HT1080 (cell line): ENCODE results near the gene ABHD10. TPM values are rescaled to one million over a fixed set of nuclear protein-coding genes. Genes with fewer than 3 reads are reported as not detected.

Experiments used
- DNase-seq: peaks from one replicate; pipeline ENCODE4 v3.0.0-alpha.2; 2015; ENCODE audit warnings: low read depth
- polyA plus RNA-seq, 2 experiments: library from polyadenylated mRNA; depleted of rRNA; stranded (reverse); fragments of >200 nt; gene quantifications; 2 replicates each; pipeline ENCODE4 v1.2.3, GENCODE V29; 2015
- total RNA-seq: library from RNA; depleted of rRNA; stranded (reverse); fragments of >200 nt; shearing (Covaris generic); gene quantifications from 2 replicates; pipeline ENCODE4 v1.2.3, GENCODE V29; 2014; rRNA removed

Gene ABHD10
- 55.4 and 61.5 TPM in 2 replicates for total RNA-seq
- polyA plus RNA-seq (2015; cell fraction: cytosol; rRNA removed) = 45.3 and 50.5 TPM in 2 replicates
- polyA plus RNA-seq (2015; cell fraction: nucleus; rRNA removed) = 62.8 and 63.0 TPM in 2 replicates

DNA sequence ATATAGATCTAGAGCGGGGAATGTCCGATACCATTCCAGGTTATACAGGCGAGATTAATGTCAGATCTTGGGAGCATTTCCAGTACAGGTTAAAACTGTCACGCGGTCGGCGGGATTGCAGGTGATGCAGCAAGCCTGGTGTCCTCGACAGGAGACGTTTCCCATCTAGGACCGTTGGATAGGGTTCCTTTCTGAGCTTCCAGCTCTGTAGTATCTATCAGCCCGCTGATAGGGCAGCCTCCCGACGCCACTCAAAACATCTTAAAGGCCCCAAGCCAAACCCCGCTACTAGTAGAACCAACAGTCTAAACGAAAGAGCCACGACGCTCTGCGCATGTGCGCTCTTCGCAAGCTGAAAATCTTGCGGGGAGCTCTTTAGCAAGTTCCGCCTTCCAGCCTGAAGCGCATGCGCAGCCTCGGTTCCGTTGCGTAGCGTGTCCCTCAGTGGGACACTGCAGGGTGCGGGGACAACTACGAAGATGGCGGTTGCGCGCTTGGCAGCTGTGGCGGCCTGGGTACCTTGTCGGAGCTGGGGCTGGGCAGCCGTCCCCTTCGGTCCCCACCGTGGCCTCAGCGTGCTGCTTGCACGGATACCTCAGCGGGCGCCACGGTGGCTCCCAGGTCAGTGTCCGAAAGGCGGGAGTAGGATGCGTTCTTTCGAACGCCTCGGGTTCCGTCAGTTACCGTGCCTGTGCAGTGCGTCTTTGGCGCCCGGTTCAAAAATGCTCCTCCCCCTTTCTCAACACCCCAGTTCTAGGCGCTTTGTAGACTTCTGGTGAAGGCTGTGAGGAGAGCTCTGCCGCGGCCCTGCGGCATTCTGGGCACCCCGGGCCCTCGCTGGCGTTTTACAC, at the start of gene ABHD10:
ABHD10 (plus strand) TSS at position 444 of the 851 bp plus-strand sequence; CDS start at position 480, 36 bp downstream.
- peak; percentile 91 for DNase-seq

DNA sequence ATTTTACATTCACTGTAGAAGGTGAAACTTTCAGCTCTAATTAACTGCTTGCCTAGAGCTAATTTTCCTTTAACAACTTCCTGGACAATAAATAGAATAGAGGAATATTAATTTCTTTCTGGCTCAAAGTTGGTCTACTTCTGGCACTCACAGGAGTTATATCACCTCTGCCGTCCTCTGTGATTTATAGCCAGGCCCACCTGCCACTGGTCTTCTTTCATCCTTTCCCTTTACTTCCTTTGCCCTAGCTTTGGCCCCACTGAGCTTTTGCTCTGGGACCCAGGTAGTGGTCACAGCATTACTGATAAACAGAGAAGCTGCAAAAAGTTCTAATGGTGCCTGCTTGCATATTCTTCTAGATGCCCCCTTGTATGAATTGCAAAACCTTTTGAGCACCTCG, 49.3 kb upstream of the ABHD10 start:
- no peak for DNase-seq

DNA sequence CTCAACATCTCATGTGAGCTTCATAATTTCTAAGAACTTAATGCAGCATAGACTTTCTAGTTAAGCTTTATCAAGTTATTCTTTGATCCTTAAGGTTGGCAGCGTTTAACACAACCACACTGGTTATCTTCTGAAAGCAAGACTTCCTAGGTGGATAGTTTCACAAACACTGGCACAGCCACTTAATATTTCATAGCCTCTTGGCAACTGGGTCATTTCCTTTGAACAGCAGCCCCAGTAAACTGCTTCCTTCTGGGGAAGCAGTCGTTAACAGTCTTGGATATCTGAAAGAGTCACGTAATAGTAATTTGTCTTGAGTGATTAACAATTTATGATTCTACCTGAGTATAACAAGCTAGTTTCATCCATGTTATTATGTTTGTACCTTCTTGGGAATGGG, 45.9 kb upstream of the ABHD10 start:
- DNase-seq = no peak

DNA sequence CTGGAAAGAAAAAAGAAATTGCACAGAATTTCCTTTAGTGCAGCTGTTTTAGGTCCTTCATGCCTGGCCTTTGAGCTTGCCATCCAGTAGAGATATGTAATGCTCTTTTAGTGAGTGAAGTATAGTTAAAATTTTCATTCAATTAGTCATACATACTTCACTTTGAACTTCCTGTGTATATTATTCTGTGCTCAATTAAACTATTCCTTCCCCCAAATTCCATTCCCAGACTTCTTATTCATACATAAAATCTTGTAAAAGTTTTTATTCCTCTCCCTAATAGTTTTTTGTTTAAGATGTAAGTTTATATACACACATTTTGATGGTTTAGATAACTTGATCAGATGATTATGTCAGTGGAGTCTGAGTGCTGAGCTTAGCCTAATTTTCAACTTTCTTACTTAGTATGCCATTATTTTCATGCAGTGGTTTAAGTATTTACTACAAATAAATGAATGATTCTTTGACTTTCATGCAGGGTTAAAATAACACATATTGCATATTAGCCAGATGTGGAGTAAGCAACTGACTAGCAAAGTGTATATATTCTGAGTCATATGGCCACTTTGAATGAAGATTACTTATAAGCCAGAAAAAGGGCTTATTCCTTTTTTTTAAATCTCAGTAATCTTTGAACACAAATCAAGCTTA, 42.5 kb upstream of the ABHD10 start:
- peak; percentile 91 for DNase-seq

DNA sequence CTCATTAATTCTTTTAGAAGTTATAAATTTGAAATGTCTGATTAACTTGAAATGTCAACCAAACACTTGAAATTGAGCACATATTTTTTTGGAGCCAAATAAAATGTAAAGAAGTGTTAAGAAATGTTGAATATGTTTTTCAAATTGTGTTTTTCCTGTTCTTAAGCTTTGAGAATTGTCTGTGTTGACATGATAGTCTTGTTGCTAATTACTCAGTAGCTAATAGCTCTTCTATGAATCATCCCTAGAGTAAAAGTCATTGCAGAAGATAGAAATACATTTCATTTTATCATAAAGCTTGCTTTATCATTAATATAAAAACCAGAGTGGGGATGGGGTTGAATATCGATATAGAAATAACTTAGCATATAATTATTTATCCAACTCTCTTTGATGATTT, 41.9 kb upstream of the ABHD10 start:
- DNase-seq = no peak

DNA sequence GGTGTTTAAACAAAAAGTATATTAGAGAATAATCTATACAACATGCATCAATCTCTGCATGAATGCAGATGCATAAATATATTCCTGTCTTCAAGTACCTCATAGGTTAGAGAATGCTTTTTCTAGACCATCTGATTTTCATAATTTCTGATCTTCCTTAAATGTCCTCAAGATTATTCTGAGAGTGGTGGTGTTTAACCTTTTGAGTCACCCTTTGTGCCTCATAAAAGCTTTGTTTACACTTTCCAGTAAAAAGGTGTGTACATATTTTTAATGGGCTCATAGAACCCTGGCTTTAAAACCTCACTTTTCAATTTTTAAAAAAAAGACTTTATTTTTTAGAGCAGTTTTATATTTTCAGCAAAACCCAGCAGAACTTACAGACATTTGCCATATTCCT, 41.0 kb upstream of the ABHD10 start:
- no peak for DNase-seq

DNA sequence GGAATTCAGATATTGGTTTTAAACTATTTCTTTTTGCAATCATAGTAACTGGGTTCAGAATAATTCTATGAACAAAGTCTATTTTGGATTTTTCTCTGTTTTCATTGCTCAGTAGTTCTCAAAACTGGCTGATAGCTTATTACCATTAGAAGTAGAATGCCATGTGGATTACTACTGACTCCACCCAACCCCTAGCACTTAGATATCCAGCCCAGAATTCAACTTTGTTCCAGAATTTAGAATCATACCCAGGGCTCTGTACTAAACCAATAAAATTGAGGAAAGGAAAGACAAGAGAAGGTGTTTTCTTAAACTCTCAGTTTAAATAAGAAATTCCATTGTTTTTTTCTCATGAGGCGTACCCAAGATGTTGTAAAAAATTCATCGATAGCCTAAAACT, 39.0 kb upstream of the ABHD10 start:
- no peak for DNase-seq

DNA sequence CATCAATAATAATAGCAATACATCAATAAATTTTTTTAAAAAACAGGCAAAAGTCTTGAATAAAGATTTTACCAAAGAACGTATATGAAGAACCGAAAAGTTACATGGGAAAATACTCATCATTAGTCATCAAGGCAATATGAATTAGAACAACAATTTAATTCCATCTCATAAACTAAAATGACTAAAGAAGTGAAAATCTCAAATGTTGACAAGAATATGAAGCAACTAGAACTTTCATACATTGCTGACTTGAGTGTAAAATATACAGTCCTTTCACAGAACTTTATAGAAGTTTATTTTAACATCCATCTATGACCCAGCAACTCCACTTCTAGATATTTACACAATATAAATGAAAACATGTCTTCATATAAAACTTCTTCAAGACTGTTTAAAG, 35.3 kb upstream of the ABHD10 start:
- DNase-seq = no peak

DNA sequence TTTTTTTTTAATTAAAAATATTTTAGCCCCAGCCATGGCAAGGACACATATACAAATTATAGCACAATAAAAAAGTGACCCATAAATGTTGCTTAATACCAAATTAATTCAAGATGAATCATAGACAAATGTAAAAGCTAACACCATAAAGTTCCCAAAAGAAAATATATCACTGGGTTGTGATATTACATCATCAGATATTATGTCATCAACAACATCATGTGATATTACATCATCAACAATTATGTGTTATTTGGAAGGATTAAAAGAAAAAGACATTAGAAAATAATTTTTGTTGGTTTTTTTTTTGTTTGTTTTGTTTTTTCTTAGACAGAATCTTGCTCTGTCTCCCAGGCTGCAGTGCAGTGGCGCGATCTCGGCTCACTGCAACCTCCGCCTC, 34.5 kb upstream of the ABHD10 start:
- DNase-seq = no peak

DNA sequence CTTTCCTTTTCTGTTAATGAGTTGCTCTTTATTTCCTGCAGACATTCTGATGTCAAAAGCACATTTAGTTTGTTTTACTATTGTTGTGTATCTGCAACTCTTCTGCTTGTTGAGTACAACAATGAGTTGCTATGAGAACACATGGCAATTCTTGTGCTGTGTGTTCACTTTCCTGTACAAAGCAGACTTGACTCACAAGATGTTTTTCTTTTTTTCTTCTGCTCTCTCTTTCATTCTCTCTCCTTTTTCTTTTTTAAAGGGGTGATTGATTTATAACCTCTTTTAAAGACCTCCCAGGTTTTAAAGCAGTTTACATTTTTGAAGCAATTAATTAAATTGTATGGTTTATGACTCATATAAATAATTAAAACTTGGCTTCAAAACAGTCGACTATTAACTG, 31.6 kb upstream of the ABHD10 start:
- no peak for DNase-seq

DNA sequence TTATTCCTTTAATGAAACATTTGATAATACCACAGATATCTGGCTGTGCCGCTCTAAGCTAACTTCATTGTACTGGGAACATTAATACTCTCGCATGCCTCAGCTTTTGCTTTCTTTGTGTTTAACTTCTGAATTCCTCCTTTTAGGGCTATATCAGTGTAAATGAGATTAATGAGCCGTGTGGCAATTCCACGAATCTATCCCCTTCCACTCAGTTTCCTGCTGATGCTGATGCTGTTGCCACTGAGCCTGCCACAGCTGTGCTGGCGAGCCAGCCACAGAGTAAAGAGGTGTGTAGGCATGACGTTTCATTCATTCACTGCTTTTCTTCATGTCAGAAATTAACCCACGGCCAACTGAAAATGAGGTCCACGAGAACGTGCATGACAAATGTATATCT, 30.0 kb upstream of the ABHD10 start:
- no peak for DNase-seq

DNA sequence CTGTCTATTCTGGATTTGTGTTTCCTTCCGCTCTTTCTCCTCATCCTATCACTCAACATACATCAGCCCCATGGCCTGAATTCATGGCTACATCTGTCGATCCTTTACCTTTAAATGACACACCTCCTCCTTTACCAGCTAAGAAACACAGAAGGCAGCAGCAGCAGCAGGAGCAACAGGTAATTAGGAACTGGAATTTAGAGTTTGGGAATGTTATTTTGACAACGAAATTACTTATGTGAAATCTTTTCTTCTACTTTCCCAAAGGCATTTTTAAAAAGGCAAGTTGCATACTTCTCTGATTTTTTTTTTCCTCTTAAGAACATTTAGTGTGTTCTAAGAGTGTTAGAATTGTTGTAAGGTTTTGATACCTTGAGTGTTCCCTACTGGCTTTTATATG, 29.1 kb upstream of the ABHD10 start:
- DNase-seq = no peak

DNA sequence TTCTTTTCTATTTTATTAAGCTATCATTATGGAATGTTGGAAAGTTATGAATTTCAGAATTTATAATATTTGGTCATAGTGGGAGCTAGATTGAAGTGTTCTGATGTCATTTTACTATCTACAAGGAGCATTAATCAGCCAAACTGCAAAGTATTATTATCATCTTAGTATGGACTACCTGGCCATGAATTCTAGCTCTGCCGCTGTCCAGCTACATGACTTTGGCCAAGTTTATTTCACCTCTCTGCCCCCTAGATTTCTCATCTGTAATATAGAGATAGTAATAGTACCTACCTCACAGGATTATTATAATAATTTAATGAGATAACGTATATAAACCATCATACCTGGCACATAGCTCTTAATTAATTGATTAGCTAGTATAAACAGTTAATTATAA, 27.8 kb upstream of the ABHD10 start:
- DNase-seq = no peak

DNA sequence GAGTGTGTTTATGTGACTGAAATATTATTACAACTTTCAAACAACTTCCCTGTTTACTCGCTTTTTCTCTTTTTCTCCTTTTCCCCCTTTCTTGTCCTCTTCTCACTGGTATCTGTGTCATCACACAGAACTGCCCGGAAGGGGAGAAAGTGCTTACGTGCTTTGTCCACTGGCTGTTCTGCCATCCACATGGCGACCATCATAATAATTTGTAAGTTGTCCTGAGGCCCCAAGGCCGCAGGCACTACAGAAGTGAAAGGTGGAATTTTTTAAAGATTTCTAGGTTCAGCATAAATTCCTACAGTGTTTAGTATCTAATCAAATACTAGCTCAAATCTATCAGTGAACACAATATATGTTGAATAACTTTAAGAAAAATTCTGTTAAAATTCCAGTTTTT, 26.7 kb upstream of the ABHD10 start:
- no peak for DNase-seq

DNA sequence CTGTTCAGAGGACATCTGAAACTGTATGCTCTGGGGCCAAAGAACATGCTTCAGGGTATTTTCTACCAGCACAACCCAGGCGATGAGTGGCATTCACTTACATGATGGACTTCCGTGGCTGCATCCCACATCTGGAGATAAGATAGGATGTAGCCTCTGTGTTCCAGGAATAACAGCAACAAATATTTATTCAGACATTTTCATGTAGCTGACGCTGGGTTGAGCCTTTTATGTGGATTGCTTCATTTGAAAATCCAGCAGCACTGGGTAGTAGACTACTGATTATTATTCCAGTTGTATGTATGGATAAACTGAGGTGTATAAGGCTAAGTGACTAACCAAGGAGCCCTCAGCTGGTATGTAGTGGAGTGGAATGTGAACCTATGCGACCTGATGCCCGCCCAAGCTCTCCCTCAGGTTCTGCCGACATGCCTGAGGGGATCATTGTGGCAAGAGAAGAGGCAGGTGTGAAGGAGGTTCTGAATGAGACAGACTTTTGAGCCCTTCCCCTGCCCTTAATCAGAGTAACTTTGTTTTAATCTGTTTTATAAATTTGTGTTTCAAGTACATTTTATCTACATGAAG, 25.9 kb upstream of the ABHD10 start:
- DNase-seq = no peak

DNA sequence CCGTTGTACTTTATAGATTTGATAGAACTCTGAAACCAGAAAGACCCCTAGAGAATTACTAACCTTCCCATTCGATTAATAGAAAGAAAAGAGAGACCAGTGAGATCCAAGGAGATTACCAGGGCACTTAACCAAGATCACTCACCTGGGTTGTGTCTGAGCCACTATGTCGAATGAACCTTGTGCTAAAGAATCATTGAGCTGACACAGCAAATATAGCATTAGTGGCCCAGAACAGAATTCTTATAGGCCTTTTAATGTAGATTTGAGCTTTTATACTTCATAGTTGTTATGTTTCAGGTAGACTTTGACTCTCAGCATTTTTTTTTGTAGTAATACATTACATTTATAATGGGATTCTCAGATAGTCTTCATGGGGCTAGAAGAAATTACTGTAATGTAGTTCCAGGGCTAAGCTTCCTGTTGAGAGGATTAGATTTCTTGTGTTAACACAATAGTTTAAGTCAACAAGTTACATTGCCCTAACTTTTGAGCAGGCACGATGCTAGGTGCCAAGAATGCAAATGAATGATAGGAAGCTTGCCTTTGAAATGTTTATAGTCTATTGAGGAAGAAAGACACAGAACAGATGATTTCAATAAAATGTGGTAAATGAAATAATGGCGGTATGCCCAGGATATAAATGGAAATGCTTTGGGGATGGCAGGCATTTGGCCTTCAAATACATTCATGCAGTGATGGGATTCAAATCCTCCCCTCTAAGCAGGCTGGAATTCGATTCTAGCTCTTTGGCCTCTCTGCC, 24.4 kb upstream of the ABHD10 start:
- no peak for DNase-seq

DNA sequence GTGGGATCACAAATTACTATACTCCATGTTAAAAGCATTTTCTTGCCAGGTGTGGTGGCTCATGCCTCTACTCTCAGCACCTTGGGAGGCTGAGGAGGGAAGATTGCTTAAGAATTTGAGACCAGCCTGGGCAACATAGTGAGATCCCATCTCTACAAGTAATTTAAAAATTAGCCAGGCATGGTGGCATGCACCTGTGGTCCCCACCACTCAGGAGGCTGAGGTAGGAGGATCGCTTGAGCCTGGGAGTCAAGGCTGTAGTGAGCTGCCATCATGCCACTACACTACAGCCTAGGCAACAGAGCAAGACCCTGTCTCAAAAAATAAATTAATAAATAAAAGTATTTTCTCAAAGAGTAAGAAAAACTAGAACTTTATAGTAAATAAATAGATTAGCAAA, 22.9 kb upstream of the ABHD10 start:
- DNase-seq = no peak

DNA sequence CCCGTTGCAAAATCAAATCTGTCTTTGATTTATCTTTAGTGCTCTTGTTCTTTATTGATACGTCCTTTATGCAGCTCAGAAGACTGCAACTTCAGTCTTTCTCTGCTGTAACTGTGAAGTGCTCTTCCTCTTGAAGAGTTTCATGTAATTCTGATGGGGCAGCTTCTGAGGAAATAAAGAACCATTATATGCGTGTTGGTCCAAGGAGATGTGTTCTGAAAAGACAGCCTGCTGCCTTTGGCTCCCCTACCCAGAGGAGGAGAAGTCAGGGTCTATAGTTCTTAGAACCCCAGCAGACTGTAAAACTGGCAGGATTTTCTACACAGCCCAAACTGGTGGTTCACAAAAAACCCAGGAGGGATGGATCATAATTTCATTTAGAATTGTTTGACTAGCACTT, 22.4 kb upstream of the ABHD10 start:
- DNase-seq = no peak

DNA sequence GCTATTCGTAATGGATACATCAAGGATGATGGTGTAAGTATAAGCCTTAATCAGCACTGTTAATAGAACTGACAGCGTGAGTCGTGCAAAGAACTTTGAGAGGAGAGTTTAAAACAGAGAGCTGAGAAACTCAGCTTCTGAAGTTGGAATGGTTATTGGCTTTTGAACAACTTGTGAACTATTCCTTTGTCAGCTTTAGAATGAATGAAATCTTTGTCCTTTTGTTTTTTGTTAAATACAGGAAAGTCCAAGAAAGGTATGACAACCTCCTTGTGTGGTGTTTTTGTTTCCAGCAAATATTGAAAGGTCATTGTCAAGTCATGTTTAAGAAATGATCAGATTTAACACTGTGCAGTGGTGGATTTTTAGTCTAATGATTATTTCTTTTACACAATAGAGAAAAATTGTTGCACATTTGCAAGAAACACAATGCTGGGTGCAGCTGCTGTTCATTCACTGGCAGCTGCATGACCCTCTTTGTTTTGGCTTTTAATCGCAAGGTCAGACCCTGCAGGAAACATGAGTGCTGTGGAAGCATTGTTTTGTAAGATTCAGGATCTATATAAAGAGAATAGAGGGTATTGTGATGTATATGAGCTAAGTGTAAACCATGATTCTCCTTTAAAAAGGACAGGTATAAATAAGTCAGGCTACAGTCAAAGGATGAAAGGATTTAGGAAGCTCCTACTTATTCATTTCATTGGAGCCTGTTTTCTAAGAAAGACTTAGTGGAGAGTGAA, 21.7 kb upstream of the ABHD10 start:
- DNase-seq = peak; percentile 51

DNA sequence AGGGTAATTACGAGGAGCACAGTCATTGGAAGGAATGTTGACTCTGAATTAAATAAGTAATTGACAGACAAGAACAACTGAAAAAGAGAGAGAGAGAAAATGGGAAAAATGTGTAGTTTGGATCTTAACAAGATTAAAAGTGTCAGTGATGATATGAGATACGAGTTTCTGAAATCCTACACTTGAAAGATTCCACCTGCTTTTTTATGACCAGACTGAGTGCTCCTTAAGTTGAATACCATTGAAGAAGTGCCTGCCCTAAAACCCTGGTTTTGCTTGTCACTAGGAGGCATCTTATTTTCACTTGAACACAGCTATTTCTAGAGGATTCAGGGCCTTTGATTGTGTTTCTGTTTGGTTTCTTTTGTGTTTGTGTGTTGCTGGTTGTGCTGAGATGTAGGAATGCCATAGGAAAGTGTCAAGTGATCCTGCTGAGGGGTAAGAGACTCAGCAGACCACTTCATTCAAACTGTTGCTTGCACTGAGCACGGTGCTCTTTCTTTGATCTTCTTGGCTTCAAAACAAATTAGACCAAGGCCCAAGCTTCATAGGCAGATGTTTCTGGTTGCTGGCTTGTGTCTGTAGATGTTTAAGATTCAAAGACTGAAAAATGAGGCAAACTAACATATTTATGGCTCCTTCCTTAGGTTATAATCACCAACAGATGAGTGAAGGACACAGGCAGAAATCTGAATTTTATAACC, 17.2 kb upstream of the ABHD10 start:
- DNase-seq = no peak
